Right atrium auricular region (tissue), 2 donors: ENCODE results near the gene RARRES2. TPM values are rescaled to one million over a fixed set of nuclear protein-coding genes. Genes with fewer than 3 reads are reported as not detected.

ENCODE experiments used
- DNase-seq: peaks from one replicate; pipeline ENCODE4 v3.0.0-alpha.2; 2019; ENCODE audit warnings: low spot score
- H3K27ac ChIP-seq, 2 donors: fragments of 200-600 bp; sonication (generic); 1 replicate in 1 of 2; 2 replicates in 1 of 2; pipeline ENCODE4 v1.5.1; 2016 to 2019
- H3K27me3 ChIP-seq, 2 donors: fragments of 200-600 bp; sonication (generic); one replicate each; pipeline versions ENCODE4 v1.5.1 to v1.6.0; 2017 to 2019
- H3K36me3 ChIP-seq: fragments of 200-600 bp; sonication (generic); one replicate; pipeline ENCODE4 v1.5.1; 2016
- H3K4me1 ChIP-seq, 2 donors: fragments of 200-600 bp; sonication (generic); one replicate each; pipeline versions ENCODE4 v1.5.1 to v1.6.0; 2017 to 2019
- H3K4me3 ChIP-seq, 2 donors: fragments of 200-600 bp; sonication (generic); 1 replicate in 1 of 2; 2 replicates in 1 of 2; pipeline ENCODE4 v1.5.1; 2017 to 2019; ENCODE audit warnings: mild to moderate bottlenecking in 1 of 2, moderate library complexity in 1 of 2
- H3K9me3 ChIP-seq, 2 donors: fragments of 200-600 bp; sonication (generic); one replicate each; pipeline ENCODE4 v1.5.1; 2019
- CTCF ChIP-seq, 2 donors: fragments of 200-600 bp; sonication (generic); IDR thresholded peaks; one replicate each; pipeline ENCODE4 v1.5.1; 2019; ENCODE audit warnings: antibody characterized with exemption in 2 of 2
- total RNA-seq, 2 donors: library from RNA; depleted of rRNA; stranded (reverse); fragments of >200 nt; gene quantifications; one replicate each; pipeline ENCODE4 v1.1.0, GENCODE V29; 2016

The RARRES2 gene
- total RNA-seq, 2 donors from 2014 or later, result 105 to 197 TPM

DNA sequence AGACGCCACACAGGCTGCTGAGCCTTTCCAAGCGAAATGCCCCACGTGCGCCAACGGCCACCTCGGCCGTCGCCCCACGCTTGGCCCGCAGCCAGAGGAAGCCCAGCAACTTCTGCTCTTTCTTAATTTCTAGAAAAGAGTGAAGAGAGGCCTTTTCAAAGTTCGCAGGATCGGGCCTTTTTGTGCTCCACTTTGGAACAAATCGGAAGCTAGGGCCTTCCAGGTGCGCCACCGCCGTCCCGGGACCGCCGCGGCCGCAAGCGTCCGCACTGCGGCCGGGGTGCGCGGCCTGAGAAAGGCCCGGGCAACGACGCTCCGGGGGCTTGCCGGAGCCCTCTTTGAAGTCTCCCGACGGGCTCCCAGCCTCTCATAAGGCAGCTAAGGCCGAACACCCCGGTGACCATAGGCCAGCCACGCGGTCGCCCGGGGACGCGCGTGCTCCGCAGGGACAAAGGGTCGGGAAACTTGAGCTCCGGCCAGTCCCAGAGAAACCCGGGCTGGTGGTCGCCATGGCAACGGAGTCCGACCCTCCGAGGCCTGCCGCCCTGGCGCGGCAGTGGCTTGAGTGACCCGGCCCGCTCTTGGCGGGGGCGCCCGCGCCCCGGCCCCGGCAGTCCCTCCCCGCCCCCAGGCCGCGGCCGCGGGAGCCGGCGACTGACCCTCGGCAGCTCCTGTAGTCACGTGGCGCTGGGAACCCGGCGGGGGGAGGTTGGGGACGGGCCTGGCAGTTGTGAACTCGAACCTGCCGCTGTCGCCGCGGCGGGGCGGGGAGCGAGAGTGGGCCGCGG lies 26.9 kb upstream of the RARRES2 start, which contains the start of gene REPIN1:
TSS of gene REPIN1 (plus strand) at position 727 of the 788 bp plus-strand sequence. CDS start 890 bp downstream, outside the sequence.
- Histone ChIP-seq H3K9me3 (no peaks in the 10 kb centered on the region), H3K4me3 (peak within 1 kb of the TSS; percentile 62 to 70), H3K4me1 (peaks cover 0 to 37% of the 10 kb centered on the region in 2 donors), H3K27ac (peak within 1 kb of the TSS; percentile 91 to 98), H3K27me3 (no peaks in the 10 kb centered on the region), H3K36me3 (peaks cover 33% of the 10 kb centered on the region)
- peak; percentile 94 for DNase-seq
- no peak for TF ChIP-seq CTCF (IDR thresholded peaks at IDR 0.05)

GRCh38 chr7:150367677-150368095 lies 26.3 kb upstream of the RARRES2 start:
- no peak for TF ChIP-seq CTCF (IDR thresholded peaks at IDR 0.05)
- peak overlapping the region in 1 of 2 donors; percentile 70 for H3K4me3 ChIP-seq
- no peak for DNase-seq
- H3K27me3 ChIP-seq, result no peaks in the 10 kb centered on the region
- peaks cover 30% of the 10 kb centered on the region for H3K36me3 ChIP-seq
- no peaks in the 10 kb centered on the region for H3K9me3 ChIP-seq
- H3K4me1 ChIP-seq, result peaks cover 0 to 31% of the 10 kb centered on the region in 2 donors
- H3K27ac ChIP-seq, result peak overlapping the region; percentile 91 to 98

- DNase-seq, result no peak
- no peaks in the 10 kb centered on the region for H3K27me3 ChIP-seq
- H3K4me3 ChIP-seq, result no peak overlapping the region
- H3K4me1 ChIP-seq, result peaks cover 0 to 31% of the 10 kb centered on the region in 2 donors
- no peaks in the 10 kb centered on the region for H3K9me3 ChIP-seq
- peaks cover 11% of the 10 kb centered on the region for H3K36me3 ChIP-seq
- no peak overlapping the region for H3K27ac ChIP-seq
- no peak for TF ChIP-seq CTCF (IDR thresholded peaks at IDR 0.05)
Observed at GRCh38 chr7:150365673-150366398, 24.4 kb upstream of the RARRES2 start.

- H3K27ac ChIP-seq, result no peak overlapping the region
- H3K4me3 ChIP-seq, result no peak overlapping the region
- H3K27me3 ChIP-seq, result no peaks in the 10 kb centered on the region
- TF ChIP-seq CTCF (IDR thresholded peaks at IDR 0.05), result no peak
- H3K4me1 ChIP-seq, result peaks cover 0 to 24% of the 10 kb centered on the region in 2 donors
- no peaks in the 10 kb centered on the region for H3K9me3 ChIP-seq
- peaks cover 5% of the 10 kb centered on the region for H3K36me3 ChIP-seq
- no peak for DNase-seq
Observed at GRCh38 chr7:150365194-150365593, 23.8 kb upstream of the RARRES2 start.

DNA sequence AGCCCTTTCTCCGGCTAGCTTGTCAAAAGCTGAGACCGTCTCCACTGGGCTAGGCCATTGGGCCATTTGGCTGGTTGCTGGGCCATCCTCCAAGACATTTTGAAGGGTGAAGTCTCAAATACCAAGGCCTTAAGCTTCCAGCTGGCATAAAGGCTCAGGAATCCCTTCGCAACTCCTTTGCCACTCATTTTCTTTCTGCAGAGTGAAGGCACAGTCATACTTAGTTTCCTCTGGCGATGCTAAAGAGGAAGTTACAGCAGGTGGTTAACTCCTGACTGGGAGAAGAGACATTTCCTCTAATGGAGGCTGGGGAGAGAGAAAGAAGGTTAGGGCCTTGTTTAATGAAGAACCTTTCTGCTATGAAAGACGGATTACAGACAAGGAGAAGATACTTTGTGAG lies 22.4 kb upstream of the RARRES2 start:
- Histone ChIP-seq H3K4me1 (peaks cover 0 to 14% of the 10 kb centered on the region in 2 donors), H3K27ac (no peak overlapping the region), H3K4me3 (no peak overlapping the region), H3K36me3 (no peaks in the 10 kb centered on the region), H3K27me3 (no peaks in the 10 kb centered on the region), H3K9me3 (no peaks in the 10 kb centered on the region)
- DNase-seq, result no peak
- TF ChIP-seq CTCF (IDR thresholded peaks at IDR 0.05), result no peak
